Measurements from ENCODE around the gene AOPEP.
"Not testable (repeated sequence)": the region's sequence is repeated elsewhere in the genome, so short reads cannot be mapped to it uniquely, and the experiment has no call there.

Gene AOPEP

DNA sequence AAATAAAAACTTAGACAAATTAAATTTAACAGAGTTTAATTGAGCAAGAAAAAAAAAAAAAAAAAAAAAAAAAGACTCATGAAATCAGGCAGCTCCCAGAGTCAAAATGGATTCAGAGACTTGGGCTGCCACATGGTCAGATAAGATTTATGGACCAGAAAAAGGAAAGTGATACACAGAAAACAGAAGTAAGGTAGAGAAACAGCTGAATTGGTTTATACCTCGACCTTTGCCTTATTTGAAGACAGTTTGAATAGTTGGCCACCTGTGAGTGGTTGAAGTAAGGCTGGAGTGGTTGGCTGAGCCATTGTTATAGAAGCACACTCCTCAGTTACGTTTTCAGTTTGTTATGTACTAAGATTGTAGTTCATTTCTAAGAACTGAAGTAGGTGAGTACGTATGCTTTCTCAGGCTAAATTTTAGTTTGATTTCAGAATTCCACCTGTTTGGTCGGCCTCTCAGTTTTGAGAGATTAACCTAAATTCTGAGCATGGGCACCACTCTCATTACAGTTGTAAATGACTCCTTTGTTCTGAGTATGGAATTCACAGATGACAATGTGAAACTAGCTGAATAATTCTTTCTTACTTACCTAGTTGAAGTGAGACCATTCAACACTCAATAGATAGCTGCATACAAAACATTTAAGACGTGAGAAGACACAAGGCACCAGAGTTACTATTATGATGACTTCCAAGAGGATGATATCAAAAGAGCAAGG is 149.0 kb downstream of the AOPEP start:
- no peak for DNase-seq

DNA sequence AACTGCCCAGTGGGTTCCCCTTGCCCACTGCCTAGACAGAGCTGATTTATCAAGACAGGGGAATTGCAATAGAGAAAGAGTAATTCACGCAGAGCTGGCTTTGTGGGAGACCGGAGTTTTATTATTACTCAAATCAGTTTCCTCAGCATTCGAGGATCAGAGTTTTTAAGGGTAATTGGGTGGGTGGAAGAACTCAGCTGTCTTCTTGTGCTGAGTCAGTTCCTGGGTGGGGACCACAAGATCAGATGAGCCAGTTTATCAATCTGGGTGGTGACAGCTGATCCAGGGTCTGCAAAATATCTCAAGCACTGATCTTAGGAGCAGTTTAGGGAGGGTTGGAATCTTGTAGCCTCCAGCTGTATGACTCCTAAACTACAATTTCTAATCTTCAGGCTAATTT is 152.3 kb downstream of the AOPEP start:
- not testable (repeated sequence) for DNase-seq

DNA sequence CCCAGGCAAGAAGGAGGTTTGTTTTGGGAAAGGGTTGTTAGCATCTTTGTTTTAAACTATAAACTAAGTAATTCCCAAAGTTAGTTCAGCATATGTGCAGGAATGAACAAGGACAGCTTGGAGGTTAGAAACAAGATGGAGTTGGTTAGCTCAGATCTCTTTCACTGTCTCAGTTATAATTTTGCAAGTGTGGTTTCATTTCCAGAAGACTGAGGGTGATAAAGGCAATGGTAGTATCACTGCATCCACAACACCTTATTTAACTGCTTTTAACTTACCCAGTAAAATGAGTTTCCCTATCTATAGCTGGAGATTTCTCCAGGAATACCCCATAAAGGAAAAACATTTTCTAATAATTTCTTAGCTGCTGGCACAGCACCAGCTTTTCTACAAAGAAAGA is 152.7 kb downstream of the AOPEP start:
- DNase-seq = no peak

DNA sequence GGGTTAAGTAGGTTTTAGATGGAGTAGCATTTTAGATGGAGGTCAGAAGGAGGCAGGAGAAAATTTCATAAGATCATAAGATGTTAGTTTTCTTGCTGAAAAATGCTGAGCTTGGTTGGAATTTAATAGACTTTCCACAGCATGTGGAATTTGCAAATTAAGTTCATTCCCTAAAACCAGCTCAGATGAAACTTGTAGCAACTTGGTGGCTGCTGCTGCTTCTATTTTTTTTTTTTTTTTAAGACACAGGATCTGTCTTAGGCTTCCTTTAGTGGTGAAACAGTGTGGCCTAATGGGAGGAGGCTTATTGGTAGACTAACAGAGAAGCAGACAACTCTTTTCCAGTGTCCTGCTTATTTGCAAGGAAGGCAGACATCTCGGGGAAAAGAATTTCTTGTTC is 154.5 kb downstream of the AOPEP start:
- no peak for DNase-seq

GRCh38 chr9:94881454-94881853 is 155.0 kb downstream of the AOPEP start:
- no peak for DNase-seq

- DNase-seq = no peak
These were observed 155.4 kb downstream of the AOPEP start for GRCh38 chr9:94881940-94882339.

- DNase-seq = no peak
These were observed 156.6 kb downstream of the AOPEP start for GRCh38 chr9:94882966-94883641.

DNA sequence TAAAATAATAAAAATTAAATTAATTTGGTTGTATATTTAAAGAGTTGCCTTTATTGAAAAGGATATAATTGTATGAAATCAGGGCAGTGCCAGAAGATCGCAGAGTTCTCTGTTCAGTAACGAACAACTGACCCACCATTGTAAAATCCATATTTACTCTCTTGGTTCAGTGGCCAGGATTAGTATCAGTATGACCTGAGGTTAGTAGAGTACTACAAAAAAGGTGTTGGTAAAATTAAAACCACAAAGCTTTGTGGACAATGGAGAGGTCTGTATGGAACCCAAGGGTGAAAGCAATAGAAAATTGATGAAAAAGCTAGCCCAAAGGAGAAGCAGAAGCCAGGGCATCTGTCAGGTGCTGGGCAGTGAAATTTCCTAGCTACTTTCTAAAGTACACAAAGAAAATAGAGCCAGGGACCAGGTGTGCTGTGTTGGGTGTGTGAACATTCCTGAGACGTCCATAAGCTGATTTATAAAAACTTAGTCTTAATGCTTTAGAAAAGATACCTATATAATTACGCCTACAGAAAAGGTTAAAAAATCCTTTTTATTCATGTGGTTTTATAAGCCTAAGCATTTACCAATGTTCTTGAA is 159.5 kb downstream of the AOPEP start:
- no peak for DNase-seq

DNA sequence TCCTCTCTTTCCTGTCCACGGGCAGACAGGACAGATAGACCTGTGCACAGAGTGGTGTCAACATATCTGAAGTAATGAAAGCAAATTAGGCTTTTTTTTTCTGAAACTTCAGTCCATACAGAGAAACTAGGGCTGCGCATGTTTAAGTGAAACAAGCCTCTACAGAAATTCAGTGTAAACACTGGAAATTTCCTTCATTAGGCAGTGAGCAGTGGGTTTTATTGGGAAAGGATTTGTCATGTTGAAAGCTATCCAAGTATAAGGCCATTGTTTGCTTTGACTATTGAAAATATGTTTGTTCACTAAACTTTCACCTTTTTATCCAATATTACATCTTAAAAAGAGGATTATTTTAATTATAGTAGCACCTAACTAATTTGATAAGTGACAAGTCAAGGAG is 161.2 kb downstream of the AOPEP start:
- DNase-seq = no peak

DNA sequence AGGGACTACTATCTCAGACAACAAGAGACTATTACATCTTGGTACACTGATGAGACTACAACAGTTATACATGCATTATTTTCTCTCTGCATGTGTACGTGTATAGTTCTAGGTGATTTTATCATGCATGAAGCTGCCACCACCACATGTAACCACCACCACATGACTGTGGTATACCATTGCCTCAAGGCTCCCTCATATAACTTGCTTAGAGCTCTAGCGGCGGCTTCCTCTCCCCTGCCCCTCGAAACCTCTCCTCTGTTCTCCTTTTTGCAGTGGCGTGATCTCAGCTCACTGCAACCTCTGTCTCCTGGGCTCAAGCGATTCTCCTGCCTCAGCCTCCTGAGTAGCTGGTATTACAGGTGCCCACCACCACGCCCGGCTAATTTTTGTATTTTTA is 162.3 kb downstream of the AOPEP start:
- DNase-seq = no peak

- no peak for DNase-seq
These were observed 163.1 kb downstream of the AOPEP start for GRCh38 chr9:94889628-94890027.

GRCh38 chr9:94891183-94891582 is 164.7 kb downstream of the AOPEP start:
- no peak for DNase-seq

DNA sequence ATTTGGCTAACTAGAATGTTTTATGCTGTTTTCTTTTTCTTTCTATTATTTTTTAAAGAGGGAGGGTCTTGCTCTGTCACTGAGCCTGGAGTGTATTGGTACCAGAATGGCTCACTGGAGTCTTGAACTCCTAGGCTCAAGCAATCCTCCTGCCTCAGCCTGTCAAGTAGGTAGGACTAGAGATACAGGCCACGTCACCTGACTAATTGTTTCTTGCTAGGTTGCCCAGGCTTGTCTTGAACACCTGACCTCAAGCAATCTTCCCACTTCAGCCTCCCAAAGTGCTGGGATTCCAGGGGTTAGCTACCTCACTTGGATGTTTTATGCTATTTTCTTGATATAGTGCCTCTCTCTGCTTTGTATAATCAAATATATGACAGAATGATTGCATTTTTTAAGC is 166.2 kb downstream of the AOPEP start:
- DNase-seq = no peak

DNA sequence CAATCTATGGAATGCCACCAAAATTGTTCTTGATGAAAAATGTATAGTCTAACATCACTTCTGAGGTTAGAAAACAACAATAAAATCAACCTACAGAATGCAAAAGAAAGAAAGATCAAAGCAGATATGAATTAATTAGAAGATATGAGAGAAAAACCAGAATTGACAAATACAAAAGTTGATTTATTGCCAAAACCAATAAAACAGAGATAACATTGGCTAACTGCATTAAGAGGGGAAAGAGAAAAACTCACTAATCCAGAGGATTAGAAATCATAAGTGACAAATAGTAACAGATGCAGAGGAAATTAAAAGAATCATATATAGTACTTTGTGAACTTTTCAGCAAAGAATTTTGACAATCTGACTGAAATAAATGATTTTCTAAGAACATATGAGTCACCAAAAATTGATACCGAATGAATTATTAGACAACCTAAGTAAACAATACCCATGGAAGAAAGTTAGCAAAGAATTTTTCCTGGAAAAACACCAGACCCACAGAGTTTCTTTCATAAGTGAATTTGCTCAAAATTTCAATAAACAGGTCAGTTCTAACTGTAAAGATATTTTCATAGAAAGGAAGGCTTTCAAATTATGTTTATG is 167.7 kb downstream of the AOPEP start:
- no peak for DNase-seq

GRCh38 chr9:94895668-94896067 is 169.2 kb downstream of the AOPEP start:
- no peak for DNase-seq

DNA sequence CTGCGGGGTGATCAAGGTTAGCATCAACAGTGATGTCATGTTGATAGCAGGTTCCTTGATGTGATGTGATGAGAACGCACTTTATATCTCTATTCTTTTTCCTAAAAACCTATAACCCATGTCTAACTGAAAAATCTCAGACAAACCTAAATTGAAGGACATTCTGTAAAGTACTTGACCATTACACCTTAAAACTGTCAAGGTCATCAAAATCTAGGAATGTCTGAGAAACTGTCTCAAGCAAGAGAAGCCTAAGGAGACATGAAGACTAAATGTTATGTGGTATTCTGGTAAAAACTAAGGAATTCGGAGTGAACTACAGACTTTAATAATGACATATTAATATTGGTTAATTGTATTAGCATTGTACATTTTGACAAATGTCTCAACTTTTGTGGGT is 170.0 kb downstream of the AOPEP start:
- DNase-seq = no peak

DNA sequence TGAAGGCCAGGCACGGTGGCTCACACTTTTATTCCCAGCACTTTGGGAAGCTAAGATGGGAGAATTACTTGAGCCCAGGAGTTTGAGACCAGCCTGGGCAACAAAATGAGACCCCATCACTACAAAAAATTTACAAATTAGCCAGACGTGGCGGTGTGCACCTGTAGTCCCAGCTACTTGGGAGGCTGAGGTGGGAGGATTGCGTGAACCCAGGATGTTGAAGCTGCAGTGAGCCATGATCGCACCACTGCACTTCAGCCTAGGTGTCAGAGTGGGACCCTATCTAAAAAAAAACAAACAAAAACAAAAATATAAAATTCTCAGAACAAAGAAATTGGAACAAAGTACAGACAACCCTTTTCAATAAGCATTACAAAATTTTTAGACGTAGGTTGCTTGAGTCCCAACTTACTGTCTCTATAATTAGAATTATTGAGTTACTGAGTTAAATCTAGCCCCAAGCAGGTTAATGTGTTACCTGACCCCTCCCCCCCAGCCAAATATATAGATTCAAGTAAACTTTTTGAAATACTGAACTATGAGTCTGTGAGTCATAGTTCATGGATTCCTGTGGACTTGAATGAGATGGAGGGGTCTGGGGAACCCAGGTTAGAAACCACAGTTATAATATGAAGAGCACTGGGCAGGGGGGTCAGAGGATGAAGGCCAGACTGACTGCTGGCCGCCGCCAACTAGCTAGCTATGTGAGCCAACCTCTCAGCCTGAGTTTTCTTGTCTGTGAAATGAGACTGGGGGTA is 173.1 kb downstream of the AOPEP start:
- DNase-seq = no peak

- no peak for DNase-seq
These were observed 173.9 kb downstream of the AOPEP start for GRCh38 chr9:94900222-94901018.

- no peak for DNase-seq
These were observed 174.5 kb downstream of the AOPEP start for GRCh38 chr9:94901019-94901363.

- no peak for DNase-seq
These were observed 177.5 kb downstream of the AOPEP start for GRCh38 chr9:94903961-94904421.

- no peak for DNase-seq
These were observed 178.3 kb downstream of the AOPEP start for GRCh38 chr9:94904806-94905205.

DNA sequence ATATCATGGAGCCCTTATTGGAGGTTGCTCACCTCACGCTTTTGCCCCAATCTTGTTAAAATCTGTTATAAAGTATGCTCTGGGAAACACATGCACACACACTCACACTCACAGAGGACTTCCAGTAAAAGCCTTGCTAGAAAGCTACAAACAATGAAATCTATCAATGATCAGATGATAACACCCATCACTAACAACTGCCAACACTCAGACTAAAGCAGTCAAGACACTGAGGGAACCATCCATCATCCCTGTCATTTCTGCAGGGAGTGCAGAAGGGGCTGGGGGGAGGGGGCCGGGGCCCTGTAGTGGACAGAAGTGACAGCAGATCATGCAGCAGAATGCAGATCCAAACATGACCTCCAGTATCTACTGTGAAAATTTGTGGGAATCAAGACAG is 179.1 kb downstream of the AOPEP start:
- DNase-seq = no peak
